NB4 (cell line): ENCODE measurements around the gene SMYD3.

Experiments
- DNase-seq: peaks from one replicate; pipeline ENCODE4 v3.0.0; 2010; ENCODE audit warnings: low read depth
- H3K4me3 ChIP-seq: one replicate; pipeline ENCODE4 v1.5.1; 2011; ENCODE audit warnings: mild to moderate bottlenecking, low read depth, low read length, moderate library complexity
- MYC ChIP-seq: IDR thresholded peaks from 2 replicates; pipeline ENCODE4 v1.6.1; 2011; ENCODE audit warnings: low read depth, low read length
- POLR2A ChIP-seq: IDR thresholded peaks from 2 replicates; pipeline ENCODE4 v1.6.1; 2011; ENCODE audit warnings: mild to moderate bottlenecking; ENCODE audit not compliant: insufficient read length; ENCODE audit errors: extremely low read depth
- TF ChIP-seq, protein P1 (sequence below): IDR thresholded peaks from 2 replicates; pipeline ENCODE4 v1.6.1; 2011; ENCODE audit warnings: low read depth, low read length
- TF ChIP-seq, protein P2 (sequence below): IDR thresholded peaks from one replicate; pipeline ENCODE4 v1.5.1; 2012; ENCODE audit warnings: low read depth, low read length

Gene SMYD3

DNA sequence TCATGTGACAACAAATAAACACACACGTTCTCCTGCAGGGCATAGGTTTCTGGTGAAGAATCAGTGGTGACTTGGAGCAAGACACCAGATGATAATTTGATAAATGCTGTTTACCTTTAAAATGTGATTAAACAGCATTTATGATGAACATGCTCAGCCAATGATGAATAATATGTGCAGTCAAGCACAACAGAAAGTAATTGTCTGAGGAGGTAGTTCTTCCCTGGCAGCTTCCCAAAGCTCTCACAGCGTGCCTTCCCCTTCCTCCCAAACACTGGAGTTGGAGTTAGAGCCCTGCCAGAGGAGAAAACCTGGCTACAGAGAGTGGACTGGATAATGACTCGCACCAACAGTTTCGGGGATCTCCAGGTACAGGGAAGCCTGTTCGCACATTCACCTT, 463.5 kb downstream of the SMYD3 start:
- H3K4me3 ChIP-seq = no peak overlapping the region
- no peak for TF ChIP-seq MYC
- TF ChIP-seq POLR2A = no peak
- DNase-seq = no peak

DNA sequence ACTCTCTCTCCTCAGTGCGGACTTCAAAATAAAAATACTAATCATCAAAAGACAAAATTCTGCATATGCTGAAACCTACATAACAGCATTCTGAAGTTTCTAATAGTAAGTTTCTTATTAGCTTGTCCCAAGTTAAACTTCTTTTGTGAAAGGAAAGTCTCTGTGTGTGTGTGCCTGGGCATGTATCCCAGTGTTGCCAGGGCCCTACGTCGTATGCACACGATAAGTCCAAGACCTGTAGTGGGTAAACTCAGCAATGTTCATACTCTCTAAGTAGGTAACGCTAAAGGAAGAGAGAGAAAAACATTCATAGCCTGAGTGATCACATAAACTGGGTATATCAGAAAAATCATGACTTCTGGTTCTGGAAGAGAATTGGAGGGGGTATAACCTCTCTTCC, 465.7 kb downstream of the SMYD3 start:
- no peak for DNase-seq
- TF ChIP-seq, protein P1, sequence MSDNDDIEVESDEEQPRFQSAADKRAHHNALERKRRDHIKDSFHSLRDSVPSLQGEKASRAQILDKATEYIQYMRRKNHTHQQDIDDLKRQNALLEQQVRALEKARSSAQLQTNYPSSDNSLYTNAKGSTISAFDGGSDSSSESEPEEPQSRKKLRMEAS = no peak
- TF ChIP-seq, protein P2, sequence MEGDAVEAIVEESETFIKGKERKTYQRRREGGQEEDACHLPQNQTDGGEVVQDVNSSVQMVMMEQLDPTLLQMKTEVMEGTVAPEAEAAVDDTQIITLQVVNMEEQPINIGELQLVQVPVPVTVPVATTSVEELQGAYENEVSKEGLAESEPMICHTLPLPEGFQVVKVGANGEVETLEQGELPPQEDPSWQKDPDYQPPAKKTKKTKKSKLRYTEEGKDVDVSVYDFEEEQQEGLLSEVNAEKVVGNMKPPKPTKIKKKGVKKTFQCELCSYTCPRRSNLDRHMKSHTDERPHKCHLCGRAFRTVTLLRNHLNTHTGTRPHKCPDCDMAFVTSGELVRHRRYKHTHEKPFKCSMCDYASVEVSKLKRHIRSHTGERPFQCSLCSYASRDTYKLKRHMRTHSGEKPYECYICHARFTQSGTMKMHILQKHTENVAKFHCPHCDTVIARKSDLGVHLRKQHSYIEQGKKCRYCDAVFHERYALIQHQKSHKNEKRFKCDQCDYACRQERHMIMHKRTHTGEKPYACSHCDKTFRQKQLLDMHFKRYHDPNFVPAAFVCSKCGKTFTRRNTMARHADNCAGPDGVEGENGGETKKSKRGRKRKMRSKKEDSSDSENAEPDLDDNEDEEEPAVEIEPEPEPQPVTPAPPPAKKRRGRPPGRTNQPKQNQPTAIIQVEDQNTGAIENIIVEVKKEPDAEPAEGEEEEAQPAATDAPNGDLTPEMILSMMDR = no peak
- TF ChIP-seq MYC (no peak), POLR2A (no peak)
- H3K4me3 ChIP-seq = no peak overlapping the region

DNA sequence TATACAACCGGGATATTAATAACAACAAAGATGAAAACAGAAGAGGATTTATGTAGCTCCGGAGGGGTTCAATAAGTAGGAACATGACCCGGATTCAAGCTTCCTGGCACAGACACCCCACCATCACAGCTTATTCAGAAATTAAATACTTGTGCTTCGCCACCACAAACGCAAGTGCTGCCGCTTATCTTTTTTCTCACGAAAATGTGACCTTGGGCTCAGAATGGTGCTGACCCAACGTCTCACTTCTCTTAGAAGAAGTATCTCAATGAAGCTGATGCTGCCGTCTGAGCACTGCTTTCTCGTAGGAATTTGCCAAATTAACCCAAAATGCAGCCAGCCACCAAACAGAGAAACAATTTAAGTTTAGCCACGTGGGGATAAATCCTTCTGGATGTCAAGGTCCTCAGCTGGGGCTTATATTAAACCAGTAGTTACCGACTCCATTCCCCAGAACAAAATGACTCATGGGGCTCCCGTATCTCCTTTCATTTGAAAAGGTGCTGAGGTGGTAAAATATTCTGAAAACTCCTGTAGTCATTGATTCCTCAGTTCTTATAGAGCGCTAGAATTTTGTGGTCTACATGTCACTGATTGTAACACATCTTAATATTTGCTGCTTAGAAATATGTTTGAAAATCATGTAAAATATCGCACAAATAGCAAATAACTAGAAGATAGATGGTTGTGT, 466.7 kb downstream of the SMYD3 start:
- TF ChIP-seq MYC = no peak
- TF ChIP-seq, protein P1 = no peak
- TF ChIP-seq POLR2A = no peak
- TF ChIP-seq, protein P2 = no peak
- no peak for DNase-seq
- H3K4me3 ChIP-seq = no peak overlapping the region

DNA sequence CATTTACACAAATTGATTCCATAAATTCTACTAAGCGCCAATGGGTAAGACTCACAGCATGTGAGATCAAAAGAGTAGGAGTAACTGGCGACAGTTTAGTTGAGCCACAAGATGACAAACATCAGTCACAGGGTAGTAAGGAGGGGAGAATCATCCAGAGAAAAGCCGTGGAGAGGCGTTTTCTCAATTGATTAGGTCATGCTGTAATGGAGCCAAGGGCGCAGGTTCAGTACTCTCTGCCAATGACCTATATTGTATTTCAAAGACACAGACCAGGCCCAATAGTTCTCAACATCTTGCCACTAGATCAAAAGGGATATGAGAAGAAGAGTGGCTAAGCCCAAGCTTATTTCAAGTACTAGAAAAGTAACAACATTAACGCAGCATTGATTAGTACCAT, 467.5 kb downstream of the SMYD3 start:
- TF ChIP-seq MYC = no peak
- TF ChIP-seq, protein P1 = no peak
- TF ChIP-seq, protein P2 = no peak
- TF ChIP-seq POLR2A = no peak
- no peak overlapping the region for H3K4me3 ChIP-seq
- DNase-seq = no peak

DNA sequence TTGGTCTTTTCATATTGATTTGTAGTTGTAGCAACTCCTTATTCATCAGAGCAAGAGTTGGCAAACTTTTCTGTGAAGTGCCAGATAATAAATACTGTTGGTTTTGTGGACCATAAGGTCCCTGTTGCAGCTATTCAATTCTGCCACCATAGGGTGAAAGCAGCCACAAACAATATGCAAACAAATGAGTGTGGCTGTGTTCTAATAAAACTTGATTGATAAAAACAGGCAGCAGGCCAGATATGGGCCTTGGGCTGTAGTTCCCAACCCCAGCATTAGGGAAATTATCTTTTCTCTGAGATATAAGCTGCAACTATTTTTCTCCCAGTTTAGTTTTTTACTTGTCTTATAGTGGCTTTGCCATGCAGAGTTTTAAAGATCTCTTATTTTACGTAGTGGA, 469.2 kb downstream of the SMYD3 start:
- no peak for DNase-seq
- TF ChIP-seq MYC (no peak), POLR2A (no peak)
- TF ChIP-seq, protein P2 = no peak
- TF ChIP-seq, protein P1 = no peak
- H3K4me3 ChIP-seq = no peak overlapping the region

DNA sequence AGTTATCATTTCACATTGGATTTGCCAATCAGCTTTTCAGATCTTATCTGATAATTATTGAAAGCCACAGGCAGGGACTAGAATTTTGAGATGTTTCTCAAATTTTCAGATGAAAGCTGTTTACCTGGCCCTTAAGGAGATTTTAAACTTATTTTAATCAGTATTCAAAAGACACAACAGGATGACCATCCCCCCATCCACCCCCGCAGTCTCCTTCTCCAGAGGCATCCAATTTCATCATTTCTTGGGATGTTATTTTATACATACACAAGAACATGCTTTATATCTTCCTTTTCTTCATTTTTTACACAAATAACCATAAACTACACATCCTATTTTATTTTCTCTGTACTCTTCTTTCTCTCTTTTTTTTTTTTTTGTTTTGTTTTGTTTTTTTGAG, 470.9 kb downstream of the SMYD3 start:
- no peak overlapping the region for H3K4me3 ChIP-seq
- no peak for TF ChIP-seq MYC
- no peak for DNase-seq

DNA sequence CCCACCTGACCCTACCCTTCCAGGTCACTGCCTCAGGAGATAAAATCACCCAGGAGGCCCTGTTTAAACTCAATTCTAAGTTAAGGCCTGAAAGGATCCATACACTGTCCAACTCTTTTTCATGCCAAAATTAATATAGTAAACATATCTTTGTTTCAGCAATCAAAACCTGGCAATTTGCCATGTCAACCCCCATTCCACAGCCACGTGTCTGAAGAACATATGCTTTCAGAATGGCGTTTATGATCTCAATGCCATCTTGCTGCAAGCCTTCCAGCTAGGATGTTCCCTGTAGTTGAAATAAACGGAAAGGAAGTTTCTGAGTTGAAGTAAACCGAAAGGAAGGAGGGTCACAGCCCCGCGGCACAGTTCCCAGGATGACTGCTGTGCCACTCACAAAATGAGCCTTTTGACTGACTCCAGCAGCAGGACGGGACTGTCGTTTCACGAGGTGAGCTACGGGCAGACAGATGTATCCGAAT, 472.0 kb downstream of the SMYD3 start:
- DNase-seq = no peak
- no peak for TF ChIP-seq MYC
- no peak for TF ChIP-seq POLR2A
- TF ChIP-seq, protein P1 = no peak
- TF ChIP-seq, protein P2 = no peak
- no peak overlapping the region for H3K4me3 ChIP-seq
